ENCODE measurements around the gene CBARP. TPM values are rescaled to one million over a fixed set of nuclear protein-coding genes. Genes with fewer than 3 reads are reported as not detected.

Gene CBARP
- total and polyA plus RNA-seq, 9 of the 15 experiments (the other 6 are each of a cell fraction or from before 2014, with no cell fraction given): 0.03 to 8.9 (median 1.2) TPM; not detected in 1

GRCh38 chr19:1275260-1275975 is 37.6 kb upstream of the CBARP start, which contains the start of gene FAM174C (continued):
- no peak for TF ChIP-seq ZBTB43 (CRISPR knock-in tag; IDR thresholded peaks at IDR 0.05)
- TF ChIP-seq CBX1 (IDR thresholded peaks at IDR 0.05; ENCODE audit: low read depth): 0 out of 2 replicates have a peak, but pooled peaks have one; percentile 48
- no peak for TF ChIP-seq RBM14 (IDR thresholded peaks at IDR 0.05; ENCODE audit: borderline replicate concordance, insufficient read depth, low read depth, low read length)
- TF ChIP-seq ZNF280B (CRISPR knock-in tag; IDR thresholded peaks at IDR 0.05): no peak
- no peak for TF ChIP-seq ZNF133 (CRISPR knock-in tag; IDR thresholded peaks at IDR 0.05)
- no peak for TF ChIP-seq IFI16 (CRISPR knock-in tag; IDR thresholded peaks at IDR 0.05)
- no peak for TF ChIP-seq ARID1B (IDR thresholded peaks at IDR 0.05)
- TF ChIP-seq MEF2D (tag; conservative IDR thresholded peaks at IDR 0.05; ENCODE audit: low read depth): no peak
- TF ChIP-seq CHAMP1 (IDR thresholded peaks at IDR 0.05): no peak
- TF ChIP-seq ARHGAP35 (IDR thresholded peaks at IDR 0.05; ENCODE audit: partially characterized antibody): no peak
- 0 out of 2 replicates have a peak, but pooled peaks have one; percentile 38 for TF ChIP-seq KDM2B (CRISPR knock-in tag; IDR thresholded peaks at IDR 0.05)
- no peak for TF ChIP-seq SETDB1 (IDR thresholded peaks at IDR 0.05; ENCODE audit: low read length)
- no peak for TF ChIP-seq ZNF518B (CRISPR knock-in tag; IDR thresholded peaks at IDR 0.05)
- no peak for TF ChIP-seq SNIP1 (IDR thresholded peaks at IDR 0.05; ENCODE audit: low read depth)

All from K562 (cell line).